ENCODE measurements around the gene LRP3. TPM values are rescaled to one million over a fixed set of nuclear protein-coding genes. Genes with fewer than 3 reads are reported as not detected.

The LRP3 gene
- polyA plus RNA-seq, 1 of the 3 experiments (the other 2 are of a cell fraction) = 8.2 TPM

DNA sequence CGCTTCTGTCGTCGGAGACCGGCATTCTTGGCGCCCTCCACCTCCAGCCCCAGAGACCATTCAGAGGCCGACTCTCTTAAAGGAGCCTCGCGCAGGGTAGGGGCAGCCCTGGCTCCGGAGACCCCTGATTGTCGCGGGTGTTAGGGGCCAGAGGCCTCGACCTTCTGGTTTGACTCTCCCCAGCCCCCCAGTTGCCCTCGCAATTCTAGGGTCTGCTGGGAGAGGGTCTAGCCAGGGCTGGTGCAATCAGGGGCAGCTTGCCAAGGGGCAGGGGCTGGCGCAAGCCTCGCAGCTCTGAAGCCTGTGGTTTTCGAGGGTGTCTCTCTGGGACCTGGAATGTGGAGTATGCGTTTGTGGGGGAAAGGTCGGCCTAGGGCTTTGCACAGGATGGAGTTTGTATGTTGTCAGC, 33.1 kb downstream of the LRP3 start:
- H3K4me2 ChIP-seq = no peak overlapping the region
- no peak overlapping the region for H2AFZ ChIP-seq (ENCODE audit: low read depth)
- no peaks in the 10 kb centered on the region for H4K20me1 ChIP-seq (ENCODE audit: insufficient read depth)
- no peak overlapping the region; a peak in 1 of 4 replicates for H3K4me3 ChIP-seq (ENCODE audit: low read depth in 2 of 2, low read length in 1 of 2)
- 43% methylated on average over 7 of the region's 18 CpGs for WGBS (ENCODE audit: low lambda C conversion rate)
- POLR2A ChIA-PET = no interaction called here
- no peak for TF ChIP-seq TEAD4 (IDR thresholded peaks at IDR 0.05; ENCODE audit: borderline replicate concordance, insufficient read depth)
- TF ChIP-seq MEF2A (IDR thresholded peaks at IDR 0.05; ENCODE audit: borderline replicate concordance, low read depth) = no peak
- TF ChIP-seq NRF1 (IDR thresholded peaks at IDR 0.05; ENCODE audit: low read depth, low read length) = no peak
- TF ChIP-seq POLR2AphosphoS5 (IDR thresholded peaks at IDR 0.05; ENCODE audit: low read depth, low read length) = no peak
- TF ChIP-seq FOXJ3 (CRISPR knock-in tag; IDR thresholded peaks at IDR 0.05) = no peak
- no peak for TF ChIP-seq USF2 (IDR thresholded peaks at IDR 0.05; ENCODE audit: borderline replicate concordance, low read depth, low read length)
- no peak for TF ChIP-seq CHD2 (IDR thresholded peaks at IDR 0.05; ENCODE audit: low read length, partially characterized antibody)
- TF ChIP-seq MAX (IDR thresholded peaks at IDR 0.05; ENCODE audit: low read depth) = no peak
- TF ChIP-seq RCOR1 (IDR thresholded peaks at IDR 0.05; ENCODE audit: low read length) = no peak
- no peak for TF ChIP-seq TAF1 (IDR thresholded peaks at IDR 0.05; ENCODE audit: borderline replicate concordance, low read depth, low read length)
- no peak for TF ChIP-seq JUND (IDR thresholded peaks at IDR 0.05)
- TF ChIP-seq FOXM1 (IDR thresholded peaks at IDR 0.05; ENCODE audit: low read depth) = no peak
- no peak for TF ChIP-seq USF1 (IDR thresholded peaks at IDR 0.05; ENCODE audit: borderline replicate concordance, low read depth)
- TF ChIP-seq EP300 (IDR thresholded peaks at IDR 0.05; ENCODE audit: borderline replicate concordance in 1 of 2, low read depth in 1 of 2, low read length in 1 of 2) = no peak
- TF ChIP-seq RAD21 (IDR thresholded peaks at IDR 0.05; ENCODE audit: low read length) = no peak
- no peak for TF ChIP-seq MXI1 (IDR thresholded peaks at IDR 0.05; ENCODE audit: low read depth, low read length)
- no peak for TF ChIP-seq RXRA (IDR thresholded peaks at IDR 0.05; ENCODE audit: borderline replicate concordance, low read depth)
- no peak for TF ChIP-seq PBX3 (IDR thresholded peaks at IDR 0.05)
- no peak for TF ChIP-seq TCF12 (IDR thresholded peaks at IDR 0.05)
- no peaks in the 10 kb centered on the region for H3K9me2 ChIP-seq
- H3K79me2 ChIP-seq (ENCODE audit: insufficient read depth) = no peaks in the 10 kb centered on the region
- CTCF ChIA-PET = interaction anchor here (1.1 to 5.0 kb wide), 6 partner anchors 8 to 179 kb away, joined by 3 to 34 read pairs (median 8); no protein-coding TSS in a partner anchor
- H3F3A ChIP-seq (replicated peaks; ENCODE audit: insufficient read depth) = no peaks in the 10 kb centered on the region
- DNase-seq = no peak
- 0 out of 2 replicates have a peak, but pooled peaks cover 9% of the 10 kb centered on the region for H3K9me3 ChIP-seq
- H3K4me1 ChIP-seq (ENCODE audit: control insufficient read depth in 1 of 2, insufficient read depth in 2 of 2, low read depth in 1 of 2, low read length in 1 of 2) = no peaks in the 10 kb centered on the region; a peak in 1 of 4 replicates
- H3K27me3 ChIP-seq (ENCODE audit: insufficient read depth) = peaks cover 38% of the 10 kb centered on the region
- H3K36me3 ChIP-seq (replicated peaks in 1 of 2; ENCODE audit: control insufficient read depth in 1 of 2, insufficient read depth in 2 of 2, low read length in 1 of 2) = no peaks in the 10 kb centered on the region
- no peak overlapping the region for H3K9ac ChIP-seq
- no peak overlapping the region for H3K27ac ChIP-seq (ENCODE audit: low read depth in 2 of 2, low read length in 1 of 2)

Measured in SK-N-SH (cell line).